GM12801 (cell line): ENCODE results near the gene CYP19A1.

Source experiments
- TF ChIP-seq, protein P1 (sequence below): IDR thresholded peaks from one replicate; pipeline ENCODE4 v1.5.1; 2011; ENCODE audit warnings: control low read depth; ENCODE audit not compliant: insufficient read length; ENCODE audit errors: extremely low read depth

CYP19A1 gene

DNA sequence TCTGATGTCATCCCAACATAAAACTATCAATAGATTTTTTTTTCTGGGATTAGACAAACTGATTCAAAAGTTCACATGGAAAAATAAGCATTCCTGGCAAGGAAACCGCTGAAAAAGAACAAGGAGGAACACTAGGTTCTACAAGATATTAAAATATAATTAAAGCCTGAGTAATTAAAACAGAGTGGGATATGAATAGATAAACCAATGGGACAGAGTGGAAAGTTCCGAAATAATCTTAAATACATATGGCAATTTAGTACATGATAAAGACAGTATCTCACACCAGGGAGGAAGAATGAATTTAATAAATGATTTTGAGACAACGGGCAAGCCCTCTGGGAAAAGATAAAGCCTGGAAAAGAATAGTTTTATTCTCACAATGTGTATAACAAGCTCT is 7.7 kb upstream of the CYP19A1 start:
- TF ChIP-seq, protein P1, sequence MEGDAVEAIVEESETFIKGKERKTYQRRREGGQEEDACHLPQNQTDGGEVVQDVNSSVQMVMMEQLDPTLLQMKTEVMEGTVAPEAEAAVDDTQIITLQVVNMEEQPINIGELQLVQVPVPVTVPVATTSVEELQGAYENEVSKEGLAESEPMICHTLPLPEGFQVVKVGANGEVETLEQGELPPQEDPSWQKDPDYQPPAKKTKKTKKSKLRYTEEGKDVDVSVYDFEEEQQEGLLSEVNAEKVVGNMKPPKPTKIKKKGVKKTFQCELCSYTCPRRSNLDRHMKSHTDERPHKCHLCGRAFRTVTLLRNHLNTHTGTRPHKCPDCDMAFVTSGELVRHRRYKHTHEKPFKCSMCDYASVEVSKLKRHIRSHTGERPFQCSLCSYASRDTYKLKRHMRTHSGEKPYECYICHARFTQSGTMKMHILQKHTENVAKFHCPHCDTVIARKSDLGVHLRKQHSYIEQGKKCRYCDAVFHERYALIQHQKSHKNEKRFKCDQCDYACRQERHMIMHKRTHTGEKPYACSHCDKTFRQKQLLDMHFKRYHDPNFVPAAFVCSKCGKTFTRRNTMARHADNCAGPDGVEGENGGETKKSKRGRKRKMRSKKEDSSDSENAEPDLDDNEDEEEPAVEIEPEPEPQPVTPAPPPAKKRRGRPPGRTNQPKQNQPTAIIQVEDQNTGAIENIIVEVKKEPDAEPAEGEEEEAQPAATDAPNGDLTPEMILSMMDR, result no peak

DNA sequence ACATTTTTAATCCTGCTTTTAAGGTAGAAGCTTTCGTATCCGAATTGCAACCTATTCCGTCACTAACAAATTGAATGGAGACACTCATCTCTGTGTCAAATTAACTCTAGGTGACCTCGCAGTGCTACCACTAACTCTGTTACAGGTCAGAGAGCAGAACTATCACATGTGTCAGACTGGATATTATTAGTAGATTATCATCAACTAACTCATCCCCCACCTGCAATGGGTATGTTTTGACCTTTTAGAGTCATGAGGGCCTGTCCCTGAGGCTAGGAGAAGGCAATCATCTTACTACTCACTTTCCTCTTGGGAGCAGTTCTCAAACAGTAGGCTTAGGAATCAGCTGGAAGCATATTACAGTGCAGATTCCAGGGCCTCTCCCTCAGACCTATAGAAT is 5.1 kb upstream of the CYP19A1 start:
- TF ChIP-seq, protein P1, result no peak

DNA sequence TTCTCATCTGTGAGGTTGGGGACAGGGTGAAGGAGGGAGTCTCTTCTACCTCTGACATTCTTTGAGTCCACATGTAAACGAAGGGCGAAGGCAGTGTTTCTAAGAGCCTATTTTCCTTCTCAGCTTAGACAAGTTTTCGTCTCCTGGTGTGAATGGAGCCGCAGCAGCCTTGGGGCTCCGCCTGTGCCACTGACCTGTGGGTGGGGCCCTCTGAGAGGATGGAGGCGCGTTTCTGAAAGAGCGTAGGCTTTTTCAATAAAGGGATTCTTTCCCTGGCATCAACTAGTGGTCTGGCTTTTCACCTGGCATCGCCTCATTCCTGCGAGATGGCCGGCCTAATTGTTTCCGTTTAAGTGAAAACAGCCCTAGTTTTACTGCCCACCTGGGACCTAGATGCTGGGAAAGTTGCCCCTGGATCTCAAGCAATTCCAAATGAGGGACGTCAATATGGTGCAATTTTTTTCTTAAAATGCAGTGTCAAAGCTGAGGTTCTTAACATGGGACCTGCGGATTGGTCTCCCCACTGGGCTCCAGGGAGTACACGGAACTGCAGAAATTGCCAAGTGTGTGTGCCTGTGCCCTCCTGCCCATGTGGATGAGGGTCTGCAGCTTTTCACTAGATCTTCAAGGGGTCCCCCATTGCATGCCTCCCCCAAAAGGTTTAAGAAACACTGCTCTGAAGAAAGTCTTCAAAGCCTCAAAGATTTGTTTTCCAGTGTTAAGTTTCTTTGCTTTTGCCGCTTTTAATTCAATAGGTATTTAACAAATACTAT is 4.0 kb upstream of the CYP19A1 start:
- TF ChIP-seq, protein P1, result no peak

DNA sequence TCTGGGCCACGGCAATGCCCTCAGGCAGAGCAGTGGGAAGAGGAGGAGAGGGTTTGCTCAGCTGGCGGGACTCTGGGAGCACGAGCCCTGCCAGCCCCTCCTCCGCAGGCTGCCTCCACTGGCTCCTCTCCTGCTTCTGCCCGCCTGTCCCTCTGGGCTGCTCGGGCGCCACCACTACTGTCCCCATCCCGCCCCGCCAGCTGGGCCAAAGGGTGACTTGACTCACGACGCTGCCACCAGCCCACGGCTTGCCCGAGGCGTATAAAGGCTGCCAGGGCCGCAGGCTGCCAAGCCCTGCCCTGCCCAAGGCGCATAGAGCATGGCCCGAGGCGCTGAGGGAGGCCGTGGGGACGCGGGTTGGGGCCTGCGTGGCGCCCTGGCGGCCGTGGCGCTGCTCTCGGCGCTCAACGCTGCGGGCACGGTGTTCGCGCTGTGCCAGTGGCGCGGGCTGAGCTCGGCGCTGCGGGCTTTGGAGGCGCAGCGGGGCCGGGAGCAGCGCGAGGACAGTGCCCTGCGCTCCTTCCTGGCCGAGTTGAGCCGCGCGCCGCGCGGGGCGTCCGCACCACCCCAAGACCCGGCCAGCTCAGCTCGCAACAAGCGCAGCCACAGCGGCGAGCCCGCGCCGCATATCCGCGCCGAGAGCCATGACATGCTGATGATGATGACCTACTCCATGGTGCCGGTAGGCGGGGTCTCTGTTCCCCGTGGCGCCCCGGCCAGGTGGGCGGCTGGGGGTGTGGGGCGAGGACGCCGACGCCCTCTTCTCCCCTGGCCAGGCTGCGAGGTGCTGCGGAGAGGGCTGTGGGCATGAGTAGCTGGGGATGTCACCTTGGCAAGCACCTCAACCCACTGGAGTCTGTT is 3.2 kb upstream of the CYP19A1 start, which contains the start of gene GLDN:
GLDN (plus strand) TSS at position 290 of the 861 bp plus-strand sequence; CDS start at position 320, 30 bp downstream.
- TF ChIP-seq, protein P1, result no peak

DNA sequence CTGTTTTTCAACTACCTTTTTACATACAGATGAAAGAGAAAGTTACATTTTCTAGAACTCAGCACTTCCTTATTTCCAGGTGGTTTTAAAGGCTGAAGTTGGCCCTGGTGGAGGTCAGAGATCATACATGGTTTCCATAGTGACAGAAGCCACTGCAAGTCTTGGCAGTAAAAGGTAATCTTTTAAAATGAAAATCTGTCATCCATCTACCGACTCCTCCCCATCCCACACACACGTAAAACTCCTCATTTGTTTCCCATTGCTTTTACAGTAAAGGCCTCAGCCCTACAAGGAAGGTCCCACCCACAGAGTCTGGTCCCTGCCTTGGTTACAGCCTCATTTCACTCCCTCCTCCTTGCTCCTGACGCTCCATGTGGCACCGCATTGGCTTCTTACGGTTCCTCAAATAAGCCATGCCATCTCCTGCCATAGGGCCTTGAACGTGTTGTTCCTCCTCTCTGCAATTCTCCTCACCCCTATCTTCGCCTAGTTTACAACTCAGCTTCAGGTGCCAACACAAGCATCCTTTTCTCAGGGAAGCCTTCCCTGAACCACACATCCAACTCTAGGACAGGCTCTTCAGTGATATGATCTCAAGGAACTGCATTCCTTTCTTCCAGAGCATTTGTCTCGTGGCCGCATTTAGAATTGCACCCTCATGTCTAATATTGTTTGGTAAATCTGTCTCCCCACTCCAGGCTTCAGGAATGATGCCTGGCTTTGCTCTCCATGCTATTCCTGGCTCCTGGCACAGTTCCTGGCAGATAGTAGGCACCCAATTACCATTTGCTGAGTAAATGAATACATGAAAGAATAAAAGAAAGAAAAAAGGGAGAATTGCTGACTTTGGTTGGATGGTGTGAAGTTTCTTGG is 2.6 kb downstream of the CYP19A1 start:
- TF ChIP-seq, protein P1, result no peak

DNA sequence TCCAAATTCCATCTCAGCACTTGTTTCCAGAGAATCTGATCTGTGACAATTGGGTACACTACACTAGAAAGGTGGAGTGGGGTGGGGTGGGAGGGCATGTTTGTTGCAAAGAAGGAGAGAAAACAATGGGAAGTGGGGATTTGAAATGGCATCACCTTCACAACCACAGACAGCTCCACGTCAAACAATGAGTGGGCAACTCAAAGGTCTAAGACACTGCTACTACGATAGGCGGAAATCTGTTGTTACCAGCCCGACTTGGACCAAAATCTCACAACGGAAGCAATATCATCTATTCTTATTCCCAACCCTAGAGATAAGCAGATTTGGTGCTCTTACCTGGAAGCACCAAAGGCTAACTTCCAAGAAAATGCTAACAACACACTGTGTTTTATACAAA is 3.3 kb downstream of the CYP19A1 start:
- TF ChIP-seq, protein P1, result no peak
